NCI-H1417 treated with DMSO at 0.1 percent for 48 hours (cell line): ENCODE results near the gene KLHL21.
"Not testable (repeated sequence)": the region's sequence is repeated elsewhere in the genome, so short reads cannot be mapped to it uniquely, and the experiment has no call there.

Experiments
- DNase-seq: peaks from one replicate; lab custom pipeline; 2025; lab: John Stamatoyannopoulos, UW

The KLHL21 gene

GRCh38 chr1:6602669-6603237 lies at the start of gene KLHL21:
TSS of gene KLHL21 (minus strand) at chr1:6602869. CDS start at chr1:6602817, 52 bp downstream.
- DNase-seq = no peak

- DNase-seq = no peak
Measured at GRCh38 chr1:6651909-6652308, 49.2 kb upstream of the KLHL21 start.

- no peak for DNase-seq
Measured at GRCh38 chr1:6648556-6648955, 45.9 kb upstream of the KLHL21 start.

- no peak for DNase-seq
Measured at GRCh38 chr1:6646499-6647148, 44.0 kb upstream of the KLHL21 start.

- DNase-seq = no peak
Measured at GRCh38 chr1:6645018-6645417, 42.3 kb upstream of the KLHL21 start.

- not testable (repeated sequence) for DNase-seq
Measured at GRCh38 chr1:6640867-6641266, 38.2 kb upstream of the KLHL21 start.

GRCh38 chr1:6638226-6638625 lies 35.6 kb upstream of the KLHL21 start:
- DNase-seq = no peak

- no peak for DNase-seq
Measured at GRCh38 chr1:6637770-6638169, 35.1 kb upstream of the KLHL21 start.

GRCh38 chr1:6636778-6637177 lies 34.1 kb upstream of the KLHL21 start:
- DNase-seq = not testable (repeated sequence)

- DNase-seq = no peak
Measured at GRCh38 chr1:6635910-6636760, 33.5 kb upstream of the KLHL21 start.

- DNase-seq = no peak
Measured at GRCh38 chr1:6635161-6635909, 32.7 kb upstream of the KLHL21 start.

GRCh38 chr1:6634371-6635052 lies 31.8 kb upstream of the KLHL21 start:
- DNase-seq = no peak

- DNase-seq = no peak
Measured at GRCh38 chr1:6632588-6633514, 30.2 kb upstream of the KLHL21 start.

GRCh38 chr1:6631058-6631457 lies 28.4 kb upstream of the KLHL21 start:
- DNase-seq = no peak

GRCh38 chr1:6630027-6630426 lies 27.4 kb upstream of the KLHL21 start:
- no peak for DNase-seq

GRCh38 chr1:6628971-6629479 lies 26.4 kb upstream of the KLHL21 start:
- DNase-seq = no peak

GRCh38 chr1:6627841-6628545 lies 25.3 kb upstream of the KLHL21 start:
- no peak for DNase-seq

GRCh38 chr1:6627031-6627430 lies 24.4 kb upstream of the KLHL21 start:
- DNase-seq = no peak

- no peak for DNase-seq
Measured at GRCh38 chr1:6625584-6626149, 23.0 kb upstream of the KLHL21 start.
